HepG2 (cell line): ENCODE measurements around the gene NEDD8. TPM values are rescaled to one million over a fixed set of nuclear protein-coding genes. Genes with fewer than 3 reads are reported as not detected.

Experiments used
- CC2D1A ChIP-seq: sonication (generic); formaldehyde crosslinking; IDR thresholded peaks from 2 replicates; pipeline ENCODE4 v1.8.1; 2023; ENCODE audit warnings: mild to moderate bottlenecking, missing genetic modification reagents
- KLF12 ChIP-seq: sonication (generic); formaldehyde crosslinking; IDR thresholded peaks from 2 replicates; pipeline ENCODE4 v1.4.0; 2020; ENCODE audit warnings: missing genetic modification reagents, borderline replicate concordance
- SATB2 ChIP-seq: sonication (generic); formaldehyde crosslinking; IDR thresholded peaks from 2 replicates; pipeline ENCODE4 v1.5.0; 2020; ENCODE audit warnings: missing genetic modification reagents
- TGIF2 ChIP-seq: IDR thresholded peaks from 2 replicates; pipeline ENCODE4 v1.6.1; 2016; ENCODE audit warnings: control low read depth, missing compliant biosample characterization
- XBP1 ChIP-seq: sonication (generic); formaldehyde crosslinking; IDR thresholded peaks from 2 replicates; pipeline ENCODE4 v1.5.0; 2020; ENCODE audit warnings: missing genetic modification reagents
- ZNF142 ChIP-seq: sonication (generic); formaldehyde crosslinking; IDR thresholded peaks from 2 replicates; pipeline ENCODE4 v1.4.0; 2020; ENCODE audit warnings: missing genetic modification reagents
- ZNF343 ChIP-seq: sonication (generic); formaldehyde crosslinking; IDR thresholded peaks from 2 replicates; pipeline ENCODE4 v1.4.0; 2020; ENCODE audit warnings: mild to moderate bottlenecking, missing genetic modification reagents
- ZNF564 ChIP-seq: sonication (generic); formaldehyde crosslinking; IDR thresholded peaks from 2 replicates; pipeline ENCODE4 v1.8.1; 2023; ENCODE audit warnings: mild to moderate bottlenecking, missing genetic modification reagents
- ZNF570 ChIP-seq: sonication (generic); formaldehyde crosslinking; IDR thresholded peaks from 2 replicates; pipeline ENCODE4 v1.4.0; 2020; ENCODE audit warnings: mild to moderate bottlenecking, missing genetic modification reagents, borderline replicate concordance
- ZNF589 ChIP-seq: sonication (generic); formaldehyde crosslinking; conservative IDR thresholded peaks from 2 replicates; pipeline ENCODE4 v1.8.0; 2022; ENCODE audit warnings: mild to moderate bottlenecking, moderate library complexity, missing genetic modification reagents
- ZNF597 ChIP-seq: sonication (generic); formaldehyde crosslinking; IDR thresholded peaks from 2 replicates; pipeline ENCODE4 v1.5.0; 2020; ENCODE audit warnings: missing genetic modification reagents
- ZNF713 ChIP-seq: sonication (generic); formaldehyde crosslinking; IDR thresholded peaks from 2 replicates; pipeline ENCODE4 v1.4.0; 2020; ENCODE audit warnings: mild to moderate bottlenecking, missing genetic modification reagents
- ZNF776 ChIP-seq: sonication (generic); formaldehyde crosslinking; IDR thresholded peaks from 2 replicates; pipeline ENCODE4 v1.4.0; 2020; ENCODE audit warnings: mild to moderate bottlenecking, missing genetic modification reagents
- polyA plus RNA-seq, 8 experiments: library from polyadenylated mRNA; depleted of rRNA in 3 of 8; stranded (reverse) in 7 of 8; unstranded in 1 of 8; fragments of >200 nt; fragmentation: Illumina TruSeq in 4 of 8; extraction: Trizol in 4 of 8; gene quantifications; 2 replicates each; pipeline versions ENCODE4 v1.2.1 to v1.2.3, GENCODE V29; 2011 to 2016; ENCODE audit warnings: low read depth in 4 of 8, missing spikeins in 1 of 8, mixed read lengths in 1 of 8; ENCODE audit not compliant: insufficient read depth in 1 of 8
- total RNA-seq, 5 experiments: library from RNA; depleted of rRNA; stranded (reverse); fragments of >200 nt; fragmentation: Illumina TruSeq; extraction: Trizol; gene quantifications; 2 replicates each; pipeline ENCODE4 v1.2.3, GENCODE V29; 2016; ENCODE audit warnings: low read depth in 1 of 5
- TF ChIP-seq, protein P1 (sequence below): IDR thresholded peaks from 2 replicates; pipeline ENCODE4 v1.6.1; 2018; ENCODE audit warnings: missing genetic modification reagents
- TF ChIP-seq, protein P2 (sequence below): IDR thresholded peaks from 2 replicates; pipeline ENCODE4 v1.6.1; 2012; ENCODE audit warnings: inconsistent platforms
- TF ChIP-seq, protein P3 (sequence below): sonication (generic); formaldehyde crosslinking; IDR thresholded peaks from 2 replicates; pipeline ENCODE4 v1.4.0; 2020; ENCODE audit warnings: missing genetic modification reagents, borderline replicate concordance

Gene NEDD8
- total and polyA plus RNA-seq, 2 of the 13 experiments (the other 11 are each of a cell fraction or from before 2014, with no cell fraction given): 535 to 713 TPM

DNA sequence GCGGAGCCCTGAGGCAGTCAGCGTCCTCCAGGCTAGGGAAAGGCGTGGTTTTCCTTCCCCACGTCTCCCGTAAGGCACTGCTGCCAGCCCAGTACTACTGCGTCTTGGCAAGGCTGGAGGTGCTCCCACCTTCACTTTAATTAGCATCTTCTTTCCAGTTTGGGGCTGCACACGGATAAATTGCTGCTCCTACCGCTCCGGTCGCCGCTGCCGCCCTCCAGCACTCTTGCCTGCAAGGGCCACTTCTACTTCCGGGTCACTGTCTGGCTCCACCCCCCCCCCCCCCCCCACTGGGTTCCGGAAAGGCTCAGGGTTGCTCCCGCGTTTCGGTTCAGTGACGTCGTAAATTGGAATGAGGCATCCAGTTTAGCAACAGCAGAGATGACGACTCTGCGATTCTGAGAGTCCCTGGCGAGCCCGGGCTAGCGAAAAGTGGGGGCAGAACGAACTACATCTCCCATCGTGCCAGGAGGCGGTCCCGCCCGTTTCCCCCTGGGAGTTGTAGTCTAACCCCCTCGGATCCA, at the start of gene NEDD8 (continued):
- TF ChIP-seq KLF12 (no peak; the same call in 1 of the 2 replicates), CC2D1A (no peak), ZNF570 (CRISPR knock-in tag) (no peak), ZNF776 (CRISPR knock-in tag) (peak; percentile 95), SATB2 (peak; percentile 87; the same call in 1 of the 2 replicates), TGIF2 (CRISPR knock-in tag) (peak; percentile 78; the same call in 1 of the 2 replicates), ZNF713 (CRISPR knock-in tag) (0 out of 2 replicates have a peak, but pooled peaks have one; percentile 32), ZNF597 (CRISPR knock-in tag) (peak; percentile 96), XBP1 (CRISPR knock-in tag) (no peak), ZNF142 (CRISPR knock-in tag) (peak; percentile 75; the same call in 1 of the 2 replicates), ZNF343 (CRISPR knock-in tag) (no peak), ZNF564 (CRISPR knock-in tag) (peak; percentile 94), ZNF589 (no peak)
- TF ChIP-seq, protein P1, sequence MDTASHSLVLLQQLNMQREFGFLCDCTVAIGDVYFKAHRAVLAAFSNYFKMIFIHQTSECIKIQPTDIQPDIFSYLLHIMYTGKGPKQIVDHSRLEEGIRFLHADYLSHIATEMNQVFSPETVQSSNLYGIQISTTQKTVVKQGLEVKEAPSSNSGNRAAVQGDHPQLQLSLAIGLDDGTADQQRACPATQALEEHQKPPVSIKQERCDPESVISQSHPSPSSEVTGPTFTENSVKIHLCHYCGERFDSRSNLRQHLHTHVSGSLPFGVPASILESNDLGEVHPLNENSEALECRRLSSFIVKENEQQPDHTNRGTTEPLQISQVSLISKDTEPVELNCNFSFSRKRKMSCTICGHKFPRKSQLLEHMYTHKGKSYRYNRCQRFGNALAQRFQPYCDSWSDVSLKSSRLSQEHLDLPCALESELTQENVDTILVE (CRISPR knock-in tag): no peak
- TF ChIP-seq, protein P2, sequence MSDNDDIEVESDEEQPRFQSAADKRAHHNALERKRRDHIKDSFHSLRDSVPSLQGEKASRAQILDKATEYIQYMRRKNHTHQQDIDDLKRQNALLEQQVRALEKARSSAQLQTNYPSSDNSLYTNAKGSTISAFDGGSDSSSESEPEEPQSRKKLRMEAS: no peak
- TF ChIP-seq, protein P3, sequence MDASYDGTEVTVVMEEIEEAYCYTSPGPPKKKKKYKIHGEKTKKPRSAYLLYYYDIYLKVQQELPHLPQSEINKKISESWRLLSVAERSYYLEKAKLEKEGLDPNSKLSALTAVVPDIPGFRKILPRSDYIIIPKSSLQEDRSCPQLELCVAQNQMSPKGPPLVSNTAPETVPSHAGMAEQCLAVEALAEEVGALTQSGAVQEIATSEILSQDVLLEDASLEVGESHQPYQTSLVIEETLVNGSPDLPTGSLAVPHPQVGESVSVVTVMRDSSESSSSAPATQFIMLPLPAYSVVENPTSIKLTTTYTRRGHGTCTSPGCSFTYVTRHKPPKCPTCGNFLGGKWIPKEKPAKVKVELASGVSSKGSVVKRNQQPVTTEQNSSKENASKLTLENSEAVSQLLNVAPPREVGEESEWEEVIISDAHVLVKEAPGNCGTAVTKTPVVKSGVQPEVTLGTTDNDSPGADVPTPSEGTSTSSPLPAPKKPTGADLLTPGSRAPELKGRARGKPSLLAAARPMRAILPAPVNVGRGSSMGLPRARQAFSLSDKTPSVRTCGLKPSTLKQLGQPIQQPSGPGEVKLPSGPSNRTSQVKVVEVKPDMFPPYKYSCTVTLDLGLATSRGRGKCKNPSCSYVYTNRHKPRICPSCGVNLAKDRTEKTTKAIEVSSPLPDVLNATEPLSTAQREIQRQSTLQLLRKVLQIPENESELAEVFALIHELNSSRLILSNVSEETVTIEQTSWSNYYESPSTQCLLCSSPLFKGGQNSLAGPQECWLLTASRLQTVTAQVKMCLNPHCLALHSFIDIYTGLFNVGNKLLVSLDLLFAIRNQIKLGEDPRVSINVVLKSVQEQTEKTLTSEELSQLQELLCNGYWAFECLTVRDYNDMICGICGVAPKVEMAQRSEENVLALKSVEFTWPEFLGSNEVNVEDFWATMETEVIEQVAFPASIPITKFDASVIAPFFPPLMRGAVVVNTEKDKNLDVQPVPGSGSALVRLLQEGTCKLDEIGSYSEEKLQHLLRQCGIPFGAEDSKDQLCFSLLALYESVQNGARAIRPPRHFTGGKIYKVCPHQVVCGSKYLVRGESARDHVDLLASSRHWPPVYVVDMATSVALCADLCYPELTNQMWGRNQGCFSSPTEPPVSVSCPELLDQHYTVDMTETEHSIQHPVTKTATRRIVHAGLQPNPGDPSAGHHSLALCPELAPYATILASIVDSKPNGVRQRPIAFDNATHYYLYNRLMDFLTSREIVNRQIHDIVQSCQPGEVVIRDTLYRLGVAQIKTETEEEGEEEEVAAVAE (CRISPR knock-in tag): peak; percentile 76; the same call in 1 of the 2 replicates
